T-helper 9 cell (primary cell): ENCODE measurements around the gene TWSG1.
"Not testable (repeated sequence)": the region's sequence is repeated elsewhere in the genome, so short reads cannot be mapped to it uniquely, and the experiment has no call there.

Experiments used
- DNase-seq: peaks from one replicate; pipeline ENCODE4 v3.0.0-alpha.2; 2020

Gene TWSG1

GRCh38 chr18:9336827-9337226 lies 2.3 kb downstream of the TWSG1 start:
- no peak for DNase-seq

- no peak for DNase-seq
Measured at GRCh38 chr18:9337873-9338272, 3.3 kb downstream of the TWSG1 start.

GRCh38 chr18:9340472-9340871 lies 5.9 kb downstream of the TWSG1 start:
- DNase-seq = no peak

- no peak for DNase-seq
Measured at GRCh38 chr18:9343577-9343976, 9.0 kb downstream of the TWSG1 start.

- no peak for DNase-seq
Measured at GRCh38 chr18:9346775-9347174, 12.2 kb downstream of the TWSG1 start.

GRCh38 chr18:9348079-9348671 lies 13.6 kb downstream of the TWSG1 start:
- DNase-seq = no peak

- no peak for DNase-seq
Measured at GRCh38 chr18:9348766-9349165, 14.2 kb downstream of the TWSG1 start.

GRCh38 chr18:9353596-9353995 lies 19.0 kb downstream of the TWSG1 start:
- DNase-seq = no peak

- DNase-seq = no peak
Measured at GRCh38 chr18:9354256-9354655, 19.7 kb downstream of the TWSG1 start.

- no peak for DNase-seq
Measured at GRCh38 chr18:9356976-9357375, 22.4 kb downstream of the TWSG1 start.

- DNase-seq = no peak
Measured at GRCh38 chr18:9359796-9360195, 25.2 kb downstream of the TWSG1 start.

- no peak for DNase-seq
Measured at GRCh38 chr18:9361191-9361590, 26.6 kb downstream of the TWSG1 start.

GRCh38 chr18:9362869-9363268 lies 28.3 kb downstream of the TWSG1 start:
- no peak for DNase-seq

GRCh38 chr18:9364242-9364641 lies 29.7 kb downstream of the TWSG1 start:
- DNase-seq = no peak

- DNase-seq = no peak
Measured at GRCh38 chr18:9365406-9365805, 30.8 kb downstream of the TWSG1 start.

GRCh38 chr18:9366126-9366714 lies 31.6 kb downstream of the TWSG1 start:
- no peak for DNase-seq

- not testable (repeated sequence) for DNase-seq
Measured at GRCh38 chr18:9373254-9373653, 38.7 kb downstream of the TWSG1 start.

GRCh38 chr18:9379118-9379517 lies 44.5 kb downstream of the TWSG1 start:
- DNase-seq = no peak

GRCh38 chr18:9380101-9380500 lies 45.5 kb downstream of the TWSG1 start:
- no peak for DNase-seq

- DNase-seq = no peak
Measured at GRCh38 chr18:9380621-9381395, 46.2 kb downstream of the TWSG1 start.

GRCh38 chr18:9386879-9387278 lies 52.3 kb downstream of the TWSG1 start:
- DNase-seq = no peak

- DNase-seq = no peak
Measured at GRCh38 chr18:9387891-9388290, 53.3 kb downstream of the TWSG1 start.

- no peak for DNase-seq
Measured at GRCh38 chr18:9389706-9390105, 55.1 kb downstream of the TWSG1 start.

- no peak for DNase-seq
Measured at GRCh38 chr18:9392726-9393125, 58.2 kb downstream of the TWSG1 start.
